Measurements from ENCODE around the gene NR3C1. TPM values are rescaled to one million over a fixed set of nuclear protein-coding genes. Genes with fewer than 3 reads are reported as not detected.
"Not testable (repeated sequence)": the region's sequence is repeated elsewhere in the genome, so short reads cannot be mapped to it uniquely, and the experiment has no call there.

NR3C1 gene
- total RNA-seq, 1 experiment from 2014 or later: 17.5 TPM

GRCh38 chr5:143334903-143335302 is 68.6 kb downstream of the NR3C1 start:
- Histone ChIP-seq H3K9me3 (no peaks in the 10 kb centered on the region), H3K4me3 (ENCODE audit: low read depth, low read length) (no peak overlapping the region), H3K36me3 (ENCODE audit: control insufficient read depth, insufficient read depth, low read length) (no peaks in the 10 kb centered on the region), H3K27me3 (replicated peaks; ENCODE audit: control insufficient read depth, insufficient read depth, low read length) (no peaks in the 10 kb centered on the region), H3K4me1 (no peaks in the 10 kb centered on the region)
- ChIA-PET CTCF (no interaction called here), POLR2A (no interaction called here)
- Mint-ChIP-seq H3K9me3 (ENCODE audit: unreplicated experiment) (no peaks in the 10 kb centered on the region), H3K27ac (ENCODE audit: unreplicated experiment) (no peak overlapping the region), H3K27me3 (ENCODE audit: insufficient read depth, unreplicated experiment) (no peaks in the 10 kb centered on the region), H3K36me3 (ENCODE audit: insufficient read depth, unreplicated experiment) (no peaks in the 10 kb centered on the region), H3K4me3 (ENCODE audit: unreplicated experiment) (no peak overlapping the region), H3K4me1 (ENCODE audit: low read depth, unreplicated experiment) (no peaks in the 10 kb centered on the region)
- TF ChIP-seq CTCF (IDR thresholded peaks at IDR 0.05; ENCODE audit: insufficient read depth in 1 of 2, low read depth in 1 of 2, low read length in 1 of 2, severe bottlenecking in 1 of 2, unreplicated experiment in 1 of 2): no peak
- intact Hi-C loops (cut with micrococcal nuclease; ENCODE audit: unreplicated experiment): no loop called here
- BruUV-seq (replicated peaks): no TSS peak
- DNase-seq: no peak

GRCh38 chr5:143334380-143334779 is 69.1 kb downstream of the NR3C1 start:
- H3K36me3 ChIP-seq (ENCODE audit: control insufficient read depth, insufficient read depth, low read length); BruUV-seq (replicated peaks); H3K9me3 ChIP-seq; CTCF ChIA-PET; POLR2A ChIA-PET; H3K36me3 Mint-ChIP-seq (ENCODE audit: insufficient read depth, unreplicated experiment); H3K27ac Mint-ChIP-seq (ENCODE audit: unreplicated experiment); H3K9me3 Mint-ChIP-seq (ENCODE audit: unreplicated experiment); H3K4me1 ChIP-seq; H3K4me3 Mint-ChIP-seq (ENCODE audit: unreplicated experiment); H3K4me1 Mint-ChIP-seq (ENCODE audit: low read depth, unreplicated experiment); H3K27me3 Mint-ChIP-seq (ENCODE audit: insufficient read depth, unreplicated experiment); DNase-seq; H3K4me3 ChIP-seq (ENCODE audit: low read depth, low read length); intact Hi-C loops (cut with micrococcal nuclease; ENCODE audit: unreplicated experiment); H3K27me3 ChIP-seq (replicated peaks; ENCODE audit: control insufficient read depth, insufficient read depth, low read length): not testable (repeated sequence)

GRCh38 chr5:143331956-143332355 is 71.5 kb downstream of the NR3C1 start:
- intact Hi-C loops (cut with micrococcal nuclease; ENCODE audit: unreplicated experiment): no loop called here
- Mint-ChIP-seq H3K36me3 (ENCODE audit: insufficient read depth, unreplicated experiment) (no peaks in the 10 kb centered on the region), H3K4me3 (ENCODE audit: unreplicated experiment) (no peak overlapping the region), H3K4me1 (ENCODE audit: low read depth, unreplicated experiment) (no peaks in the 10 kb centered on the region), H3K27me3 (ENCODE audit: insufficient read depth, unreplicated experiment) (no peaks in the 10 kb centered on the region), H3K27ac (ENCODE audit: unreplicated experiment) (no peak overlapping the region), H3K9me3 (ENCODE audit: unreplicated experiment) (no peaks in the 10 kb centered on the region)
- CTCF ChIA-PET: no interaction called here
- BruUV-seq (replicated peaks): no TSS peak
- Histone ChIP-seq H3K27me3 (replicated peaks; ENCODE audit: control insufficient read depth, insufficient read depth, low read length) (no peaks in the 10 kb centered on the region), H3K36me3 (ENCODE audit: control insufficient read depth, insufficient read depth, low read length) (no peaks in the 10 kb centered on the region), H3K4me3 (ENCODE audit: low read depth, low read length) (no peak overlapping the region), H3K4me1 (no peaks in the 10 kb centered on the region), H3K9me3 (no peaks in the 10 kb centered on the region)
- POLR2A ChIA-PET: no interaction called here
- TF ChIP-seq CTCF (IDR thresholded peaks at IDR 0.05; ENCODE audit: insufficient read depth in 1 of 2, low read depth in 1 of 2, low read length in 1 of 2, severe bottlenecking in 1 of 2, unreplicated experiment in 1 of 2): no peak
- no peak for DNase-seq

GRCh38 chr5:143329843-143330242 is 73.6 kb downstream of the NR3C1 start:
- POLR2A ChIA-PET: no interaction called here
- Mint-ChIP-seq H3K4me1 (ENCODE audit: low read depth, unreplicated experiment) (no peaks in the 10 kb centered on the region), H3K27ac (ENCODE audit: unreplicated experiment) (no peak overlapping the region), H3K4me3 (ENCODE audit: unreplicated experiment) (no peak overlapping the region), H3K27me3 (ENCODE audit: insufficient read depth, unreplicated experiment) (no peaks in the 10 kb centered on the region), H3K9me3 (ENCODE audit: unreplicated experiment) (no peaks in the 10 kb centered on the region), H3K36me3 (ENCODE audit: insufficient read depth, unreplicated experiment) (no peaks in the 10 kb centered on the region)
- CTCF ChIA-PET: no interaction called here
- H3K9me3 ChIP-seq: no peaks in the 10 kb centered on the region
- H3K27me3 ChIP-seq (replicated peaks; ENCODE audit: control insufficient read depth, insufficient read depth, low read length): no peaks in the 10 kb centered on the region
- BruUV-seq (replicated peaks): no TSS peak
- H3K36me3 ChIP-seq (ENCODE audit: control insufficient read depth, insufficient read depth, low read length): no peaks in the 10 kb centered on the region
- DNase-seq: no peak
- intact Hi-C loops (cut with micrococcal nuclease; ENCODE audit: unreplicated experiment): no loop called here
- H3K4me1 ChIP-seq: no peaks in the 10 kb centered on the region
- no peak for TF ChIP-seq CTCF (IDR thresholded peaks at IDR 0.05; ENCODE audit: insufficient read depth in 1 of 2, low read depth in 1 of 2, low read length in 1 of 2, severe bottlenecking in 1 of 2, unreplicated experiment in 1 of 2)
- H3K4me3 ChIP-seq (ENCODE audit: low read depth, low read length): no peak overlapping the region
